GM12891 (cell line): ENCODE measurements around the gene SH2B2.

Source experiments
- PAX5 ChIP-seq: IDR thresholded peaks from 2 replicates; pipeline ENCODE4 v1.6.1; 2011; ENCODE audit warnings: low read length, moderate library complexity, mild to moderate bottlenecking; ENCODE audit not compliant: insufficient read depth, severe bottlenecking
- POLR2A ChIP-seq: IDR thresholded peaks from 2 replicates; pipeline ENCODE4 v1.6.1; 2011; ENCODE audit warnings: low read depth, low read length, control low read depth
- TAF1 ChIP-seq: IDR thresholded peaks from 2 replicates; pipeline ENCODE4 v1.6.1; 2011; ENCODE audit warnings: low read depth, low read length, control low read depth

DNA sequence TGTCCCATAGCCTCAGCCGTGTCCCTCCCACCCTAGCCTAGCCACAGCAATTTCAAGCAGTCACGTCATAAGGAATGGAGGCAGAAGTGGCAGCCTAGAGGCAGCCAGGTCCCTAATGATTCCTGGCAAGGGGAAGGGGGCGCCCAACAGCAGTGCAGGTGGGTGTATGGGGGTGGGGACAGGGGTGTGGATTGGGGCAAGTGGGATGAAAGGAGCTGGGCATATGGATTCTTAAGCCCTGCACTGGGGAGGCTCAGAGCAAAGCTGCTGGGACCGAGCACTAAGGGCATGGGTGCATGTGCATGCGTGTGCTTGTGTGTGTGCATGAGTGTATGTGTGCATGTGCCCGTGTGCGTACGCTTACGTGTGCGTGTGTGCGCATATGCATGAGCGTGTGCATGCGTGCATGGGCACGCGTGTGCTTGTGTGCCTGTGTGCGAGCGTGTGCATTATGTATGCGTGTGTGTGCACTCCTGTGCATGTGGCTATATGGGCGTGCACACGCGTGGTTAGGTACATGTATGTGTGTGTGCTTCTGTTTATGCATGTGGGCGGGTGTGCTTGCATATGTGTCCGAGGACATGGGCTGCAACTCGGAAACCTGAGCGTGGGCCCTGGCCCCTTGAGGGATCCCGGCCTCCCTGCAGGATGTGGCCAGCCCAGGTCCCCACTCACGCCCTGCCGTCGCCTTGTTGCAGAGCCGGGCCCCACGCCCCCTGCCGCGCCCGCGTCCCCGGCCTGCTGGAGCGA, 34.1 kb downstream of the SH2B2 start:
- TF ChIP-seq POLR2A (no peak), PAX5 (no peak), TAF1 (no peak)
